Activated T-cell treated with anti-CD3 and anti-CD28 coated beads for 1 hour (primary cell): Measurements from ENCODE around the gene KRTAP9-7.
"Not testable (repeated sequence)": the region's sequence is repeated elsewhere in the genome, so short reads cannot be mapped to it uniquely, and the experiment has no call there.

Source experiments
- DNase-seq: peaks from one replicate; pipeline ENCODE4 v3.0.0-alpha.2; 2020; ENCODE audit warnings: low read depth

The KRTAP9-7 gene

GRCh38 chr17:41275648-41276190 lies at the start of gene KRTAP9-7:
KRTAP9-7 (plus strand) TSS chr17:41275698; CDS start chr17:41275698, 0 bp downstream.
- DNase-seq: not testable (repeated sequence)

- DNase-seq: no peak
These were observed 49.4 kb upstream of the KRTAP9-7 start for GRCh38 chr17:41226051-41226450.

GRCh38 chr17:41226598-41227095 lies 48.9 kb upstream of the KRTAP9-7 start, which contains the start of gene KRTAP9-2:
KRTAP9-2 (plus strand) TSS chr17:41226648; CDS start chr17:41226655, 7 bp downstream.
- not testable (repeated sequence) for DNase-seq

- DNase-seq: no peak
These were observed 45.4 kb upstream of the KRTAP9-7 start for GRCh38 chr17:41230094-41230493.

GRCh38 chr17:41231731-41232130 lies 43.8 kb upstream of the KRTAP9-7 start:
- DNase-seq: no peak

- DNase-seq: not testable (repeated sequence)
These were observed 42.9 kb upstream of the KRTAP9-7 start, which contains the start of gene KRTAP9-3 for GRCh38 chr17:41232399-41233105. KRTAP9-3 (plus strand) TSS chr17:41232449; CDS start chr17:41232502, 53 bp downstream.

GRCh38 chr17:41237116-41237515 lies 38.4 kb upstream of the KRTAP9-7 start:
- not testable (repeated sequence) for DNase-seq

- not testable (repeated sequence) for DNase-seq
These were observed 37.5 kb upstream of the KRTAP9-7 start, which contains the start of gene KRTAP9-8 for GRCh38 chr17:41237949-41238437. KRTAP9-8 (plus strand) TSS chr17:41237999; CDS start chr17:41238052, 53 bp downstream.

- not testable (repeated sequence) for DNase-seq
These were observed 28.3 kb upstream of the KRTAP9-7 start for GRCh38 chr17:41246995-41247787.

- DNase-seq: not testable (repeated sequence)
These were observed 25.8 kb upstream of the KRTAP9-7 start, which contains the start of gene KRTAP9-4 for GRCh38 chr17:41249637-41250240. KRTAP9-4 (plus strand) TSS chr17:41249687; CDS start chr17:41249721, 34 bp downstream.

GRCh38 chr17:41251261-41251660 lies 24.2 kb upstream of the KRTAP9-7 start:
- DNase-seq: no peak

- DNase-seq: no peak
These were observed 20.6 kb upstream of the KRTAP9-7 start for GRCh38 chr17:41254861-41255260.

GRCh38 chr17:41255381-41256290 lies 19.9 kb upstream of the KRTAP9-7 start, which contains the start of gene KRTAP9-9:
KRTAP9-9 (plus strand) TSS chr17:41255384.
- DNase-seq: not testable (repeated sequence)

- no peak for DNase-seq
These were observed 19.2 kb upstream of the KRTAP9-7 start for GRCh38 chr17:41256291-41256685.

GRCh38 chr17:41258406-41258805 lies 17.1 kb upstream of the KRTAP9-7 start:
- no peak for DNase-seq

- no peak for DNase-seq
These were observed 12.3 kb upstream of the KRTAP9-7 start for GRCh38 chr17:41263212-41263611.

- no peak for DNase-seq
These were observed 10.9 kb upstream of the KRTAP9-7 start for GRCh38 chr17:41264599-41264998.

GRCh38 chr17:41265078-41265477 lies 10.4 kb upstream of the KRTAP9-7 start, which contains the start of gene KRTAP9-6:
KRTAP9-6 (plus strand) TSS chr17:41265378; CDS start chr17:41265378, 0 bp downstream.
- no peak for DNase-seq

- no peak for DNase-seq
These were observed 7.8 kb upstream of the KRTAP9-7 start for GRCh38 chr17:41267711-41268110.

- not testable (repeated sequence) for DNase-seq
These were observed 4.2 kb upstream of the KRTAP9-7 start for GRCh38 chr17:41271323-41271722.
